H9 (cell line): ENCODE measurements around the gene BTN3A1. TPM values are rescaled to one million over a fixed set of nuclear protein-coding genes. Genes with fewer than 3 reads are reported as not detected.

Experiments used
- DNase-seq: peaks from one replicate; pipeline ENCODE4 v3.0.0-alpha.2; 2017
- H2AFZ ChIP-seq: one replicate; pipeline ENCODE4 v1.6.1; 2013; ENCODE audit warnings: mild to moderate bottlenecking, low read length, control low read depth, moderate library complexity
- H2AK5ac ChIP-seq: 2 replicates; pipeline ENCODE4 v1.6.1; 2013; ENCODE audit warnings: low read length, control low read depth, mixed read lengths; ENCODE audit not compliant: insufficient read length
- H2BK120ac ChIP-seq: one replicate; pipeline ENCODE4 v1.6.1; 2013; ENCODE audit warnings: low read depth, mild to moderate bottlenecking, low read length, control low read depth, inconsistent platforms; ENCODE audit not compliant: poor library complexity, severe bottlenecking
- H2BK12ac ChIP-seq: 2 replicates; pipeline ENCODE4 v1.6.1; 2013; ENCODE audit warnings: low read length, control low read depth, mixed read lengths, low read depth; ENCODE audit not compliant: insufficient read length
- H2BK15ac ChIP-seq: 2 replicates; pipeline ENCODE4 v1.6.1; 2013; ENCODE audit warnings: low read depth, low read length, control low read depth
- H2BK20ac ChIP-seq: one replicate; pipeline ENCODE4 v1.6.1; 2013; ENCODE audit warnings: low read depth, mild to moderate bottlenecking, low read length, control low read depth, inconsistent platforms; ENCODE audit not compliant: poor library complexity, severe bottlenecking
- H2BK5ac ChIP-seq: 2 replicates; pipeline ENCODE4 v1.6.1; 2013; ENCODE audit warnings: low read length, control low read depth, mixed read lengths; ENCODE audit not compliant: insufficient read length
- H3K14ac ChIP-seq: 2 replicates; pipeline ENCODE4 v1.6.1; 2013; ENCODE audit warnings: low read length, control low read depth; ENCODE audit not compliant: insufficient read depth
- H3K18ac ChIP-seq: 2 replicates; pipeline ENCODE4 v1.6.1; 2013; ENCODE audit warnings: low read depth, mild to moderate bottlenecking, mixed read lengths, low read length, control low read depth; ENCODE audit not compliant: insufficient read length
- H3K23ac ChIP-seq: 2 replicates; pipeline ENCODE4 v1.6.1; 2013; ENCODE audit warnings: low read length, control low read depth, mixed read lengths, low read depth; ENCODE audit not compliant: insufficient read length
- H3K23me2 ChIP-seq: 2 replicates; pipeline ENCODE4 v1.6.1; 2013; ENCODE audit warnings: low read depth, mild to moderate bottlenecking, mixed read lengths, low read length, control low read depth; ENCODE audit not compliant: insufficient read length, poor library complexity, severe bottlenecking
- H3K27ac ChIP-seq: 2 replicates; pipeline ENCODE4 v1.5.1; 2013; ENCODE audit warnings: low read length, control low read depth, mixed read lengths, low read depth; ENCODE audit not compliant: insufficient read length
- H3K27me3 ChIP-seq: 2 replicates; pipeline ENCODE4 v1.6.1; 2013; ENCODE audit warnings: low read length, control low read depth, inconsistent platforms; ENCODE audit not compliant: insufficient read depth
- H3K4ac ChIP-seq: 2 replicates; pipeline ENCODE4 v1.6.1; 2013; ENCODE audit warnings: low read depth, mild to moderate bottlenecking, control low read depth, inconsistent platforms, low read length, moderate library complexity
- H3K4me1 ChIP-seq: 2 replicates; pipeline ENCODE4 v1.6.1; 2013; ENCODE audit warnings: low read length, control low read depth, inconsistent platforms; ENCODE audit not compliant: insufficient read depth
- H3K4me2 ChIP-seq: 2 replicates; pipeline ENCODE4 v1.6.1; 2013; ENCODE audit warnings: low read length, control low read depth, mixed read lengths; ENCODE audit not compliant: insufficient read length, insufficient read depth
- H3K56ac ChIP-seq: 2 replicates; pipeline ENCODE4 v1.6.1; 2013; ENCODE audit warnings: low read depth, mild to moderate bottlenecking, mixed read lengths, low read length, control low read depth; ENCODE audit not compliant: insufficient read length
- H3K79me1 ChIP-seq: 2 replicates; pipeline ENCODE4 v1.6.1; 2013; ENCODE audit warnings: low read depth, mild to moderate bottlenecking, moderate library complexity, low read length, control low read depth, inconsistent platforms; ENCODE audit not compliant: insufficient read depth, poor library complexity, severe bottlenecking
- H3K79me2 ChIP-seq: 2 replicates; pipeline ENCODE4 v1.6.1; 2013; ENCODE audit warnings: low read length, control low read depth, inconsistent platforms; ENCODE audit not compliant: insufficient read depth
- H3K9ac ChIP-seq: 2 replicates; pipeline ENCODE4 v1.6.1; 2013; ENCODE audit warnings: low read length, control low read depth, mixed read lengths; ENCODE audit not compliant: insufficient read length; ENCODE audit errors: extremely low read depth
- H3K9me3 ChIP-seq: one replicate; pipeline ENCODE4 v1.6.1; 2013; ENCODE audit warnings: low read depth, low read length, inconsistent platforms; ENCODE audit not compliant: control insufficient read depth
- H3T11ph ChIP-seq: one replicate; pipeline ENCODE4 v1.6.1; 2013; ENCODE audit warnings: mild to moderate bottlenecking, low read length, control low read depth, inconsistent platforms
- H4K20me1 ChIP-seq: one replicate; pipeline ENCODE4 v1.6.1; 2013; ENCODE audit not compliant: control insufficient read depth, insufficient read length, insufficient read depth
- H4K5ac ChIP-seq: 2 replicates; pipeline ENCODE4 v1.6.1; 2013; ENCODE audit warnings: low read depth, mild to moderate bottlenecking, mixed read lengths, low read length, control low read depth; ENCODE audit not compliant: insufficient read length
- H4K8ac ChIP-seq: replicated peaks from 2 replicates; pipeline ENCODE4 v1.6.1; 2013; ENCODE audit warnings: low read length, control low read depth, mixed read lengths, low read depth; ENCODE audit not compliant: insufficient read length
- H4K91ac ChIP-seq: 2 replicates; pipeline ENCODE4 v1.6.1; 2013; ENCODE audit warnings: low read depth, mild to moderate bottlenecking, moderate library complexity, mixed read lengths, low read length, control low read depth; ENCODE audit not compliant: insufficient read length
- H3K27ac Mint-ChIP-seq, 3 experiments: 2 replicates in 2 of 3; 3 replicates in 1 of 3; pipeline ENCODE4 v1.8.0; 2020 to 2021; ENCODE audit warnings: mixed read lengths in 3 of 3, mild to moderate bottlenecking in 1 of 3, moderate library complexity in 1 of 3
- H3K27me3 Mint-ChIP-seq: 2 replicates; pipeline ENCODE4 v1.8.0; 2021; ENCODE audit warnings: low read depth, mild to moderate bottlenecking, moderate library complexity, mixed read lengths
- H3K36me3 Mint-ChIP-seq, 3 experiments: 2 replicates in 2 of 3; 3 replicates in 1 of 3; pipeline ENCODE4 v1.8.0; 2020 to 2021; ENCODE audit warnings: low read depth in 3 of 3, mixed read lengths in 3 of 3; ENCODE audit not compliant: insufficient read depth in 1 of 3
- H3K4me1 Mint-ChIP-seq, 2 experiments: 2 replicates each; pipeline ENCODE4 v1.8.0; 2020; ENCODE audit warnings: mixed read lengths in 2 of 2
- H3K4me3 Mint-ChIP-seq, 2 experiments: 2 replicates in 1 of 2; 3 replicates in 1 of 2; pipeline ENCODE4 v1.8.0; 2020 to 2021; ENCODE audit warnings: mild to moderate bottlenecking in 2 of 2, mixed read lengths in 2 of 2, moderate library complexity in 1 of 2
- H3K9me3 Mint-ChIP-seq, 2 experiments: 2 replicates in 1 of 2; 3 replicates in 1 of 2; pipeline ENCODE4 v1.8.0; 2020; ENCODE audit warnings: mild to moderate bottlenecking in 2 of 2, mixed read lengths in 2 of 2, moderate library complexity in 1 of 2
- CTCF ChIP-seq: fragments of 200-600 bp; sonication (generic); conservative IDR thresholded peaks from 3 replicates; pipeline ENCODE4 v1.8.0; 2021; ENCODE audit warnings: antibody characterized with exemption, mild to moderate bottlenecking
- WGBS: extraction: QIAGEN DNeasy Blood & Tissue Kit; methylation state at CpG from one replicate; pipeline ENCODE4 v1.1.7; 2013; ENCODE audit warnings: missing lambda C conversion rate, low lambda C conversion rate, mixed read lengths; ENCODE audit not compliant: insufficient read length; ENCODE audit errors: extremely low coverage; 5-methylcytosine and 5-hydroxymethylcytosine counted together
- total RNA-seq: library from RNA; stranded (reverse); gene quantifications from 2 replicates; pipeline ENCODE4 v1.2.1, GENCODE V29; 2021

Gene BTN3A1
- total RNA-seq, 1 experiment from 2014 or later: 2.5 TPM

GRCh38 chr6:26380256-26380655 is 21.8 kb upstream of the BTN3A1 start:
- H2BK20ac ChIP-seq: no peak overlapping the region
- H3K23ac ChIP-seq: no peak overlapping the region
- Mint-ChIP-seq H3K4me1 (peaks cover 17 to 19% of the 10 kb centered on the region in 2 experiments), H3K27ac (no peak overlapping the region), H3K27me3 (peaks cover 1% of the 10 kb centered on the region; the same call in 1 of the 2 replicates), H3K4me3 (no peak overlapping the region), H3K36me3 (peaks cover 0 to 6% (median 4%) of the 10 kb centered on the region in 3 experiments; a peak in 4 of 7 replicates), H3K9me3 (no peaks in the 10 kb centered on the region; a peak in 1 of 5 replicates)
- no peaks in the 10 kb centered on the region for H3K79me2 ChIP-seq
- TF ChIP-seq CTCF: no peak
- H3K56ac ChIP-seq: no peak overlapping the region
- WGBS: no CpG with 5 or more reads among the region's 3 CpGs
- H2BK120ac ChIP-seq: no peak overlapping the region
- H2BK5ac ChIP-seq: no peak overlapping the region
- H2BK12ac ChIP-seq: no peak overlapping the region
- no peaks in the 10 kb centered on the region for H3K79me1 ChIP-seq
- no peak overlapping the region for H2AK5ac ChIP-seq
- H2AFZ ChIP-seq: no peak overlapping the region
- H3K27me3 ChIP-seq: no peaks in the 10 kb centered on the region
- no peaks in the 10 kb centered on the region for H4K20me1 ChIP-seq
- H3K14ac ChIP-seq: no peak overlapping the region
- H4K8ac ChIP-seq: no peak overlapping the region
- no peak overlapping the region for H3K27ac ChIP-seq
- H4K91ac ChIP-seq: no peak overlapping the region
- H3K4me1 ChIP-seq: no peaks in the 10 kb centered on the region
- H3K4ac ChIP-seq: no peak overlapping the region
- H3K23me2 ChIP-seq: peaks cover 5% of the 10 kb centered on the region
- no peak for DNase-seq
- no peak overlapping the region for H3K9ac ChIP-seq
- no peak overlapping the region for H4K5ac ChIP-seq
- no peak overlapping the region for H3K18ac ChIP-seq
- no peak overlapping the region for H2BK15ac ChIP-seq
- H3K9me3 ChIP-seq: no peaks in the 10 kb centered on the region
- no peak overlapping the region for H3T11ph ChIP-seq
- no peak overlapping the region for H3K4me2 ChIP-seq
